Lower leg skin (tissue), 4 donors: ENCODE measurements around the gene CCDC188. TPM values are rescaled to one million over a fixed set of nuclear protein-coding genes. Genes with fewer than 3 reads are reported as not detected.

Experiments used
- DNase-seq, 2 donors: peaks; one replicate each; pipeline ENCODE4 v3.0.0-alpha.2; 2019; ENCODE audit warnings: low spot score in 2 of 2
- H3K4me3 ChIP-seq: fragments of 200-600 bp; sonication (generic); 2 replicates; pipeline ENCODE4 v1.5.1; 2017; ENCODE audit warnings: mild to moderate bottlenecking, low read depth; ENCODE audit not compliant: poor library complexity, severe bottlenecking
- CTCF ChIP-seq, 3 donors: fragments of 450-650 bp; IDR thresholded peaks; one replicate each; pipeline ENCODE4 v1.5.1; 2016; ENCODE audit warnings: antibody characterized with exemption in 3 of 3, mild to moderate bottlenecking in 3 of 3, moderate library complexity in 2 of 3
- POLR2A ChIP-seq, 2 donors: fragments of 450-650 bp; IDR thresholded peaks; one replicate each; pipeline ENCODE4 v1.6.1; 2016 to 2017; ENCODE audit warnings: antibody characterized with exemption in 2 of 2, mild to moderate bottlenecking in 1 of 2, moderate library complexity in 1 of 2
- WGBS, 2 donors: methylation state at CpG; one replicate each; pipeline ENCODE4 v1.1.5; 2018; 5-methylcytosine and 5-hydroxymethylcytosine counted together
- intact Hi-C: fragments of 100-400 bp; cut with DNase I; formaldehyde crosslinking; loops from one replicate; pipeline ENCODE4 v1.15.0; 2023; ENCODE audit warnings: low total_unique reads
- total RNA-seq, 4 donors: library from RNA; depleted of rRNA; stranded (reverse); fragments of >200 nt; gene quantifications; one replicate each; pipeline ENCODE4 v1.1.0, GENCODE V29; 2016

CCDC188 gene
- total RNA-seq, 4 donors from 2014 or later: 0.16 to 2.1 (median 1.7) TPM; not detected in 1

DNA sequence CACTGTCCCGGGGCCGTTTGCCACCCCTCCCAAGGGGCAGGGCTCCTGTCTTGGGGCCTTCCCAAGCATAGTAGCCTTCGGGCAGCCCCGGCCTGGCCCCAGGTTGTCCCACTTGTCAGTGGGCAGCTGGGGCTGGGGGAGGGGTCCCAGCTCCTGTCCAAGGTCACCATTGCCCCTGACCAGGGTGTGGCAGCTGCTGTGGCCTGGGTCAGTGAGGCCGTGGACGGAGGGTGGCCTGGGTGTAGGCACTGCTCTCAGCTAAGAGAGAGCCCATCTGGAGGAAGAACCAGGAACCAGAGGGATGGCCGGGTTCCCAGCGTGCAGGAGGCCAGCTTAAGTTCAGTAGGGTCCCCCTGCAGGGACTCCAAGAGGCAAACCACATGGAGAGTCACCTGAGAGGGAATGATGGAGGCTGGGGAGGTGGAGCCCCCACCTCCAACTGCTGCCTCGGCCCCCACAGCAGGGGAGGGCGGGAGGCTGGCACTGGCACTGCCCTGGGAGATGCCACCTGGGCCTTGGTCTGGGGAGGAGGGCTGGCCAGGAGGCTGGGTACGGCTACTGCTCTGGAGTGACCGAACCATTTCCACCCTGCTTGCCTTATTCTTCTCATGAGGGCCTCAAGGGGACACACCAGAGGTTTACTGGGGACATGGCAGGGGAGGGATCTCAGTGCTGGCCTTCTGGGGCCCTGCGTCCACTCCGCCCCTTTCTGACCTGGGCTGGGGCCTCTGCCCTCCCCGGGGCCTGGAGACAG lies 6.8 kb upstream of the CCDC188 start:
- TF ChIP-seq CTCF (IDR thresholded peaks at IDR 0.05) (no peak), POLR2A (IDR thresholded peaks at IDR 0.05) (no peak)
- intact Hi-C loops: loop anchor here (2.0 kb wide), 1 partner anchor 127 kb away; no protein-coding TSS in a partner anchor
- 52 to 69% methylated on average over 12 to 15 of the region's 15 CpGs for WGBS, 2 donors
- H3K4me3 ChIP-seq: no peak overlapping the region
- no peak for DNase-seq

- intact Hi-C loops: loop anchor here (2.0 kb wide), 1 partner anchor 128 kb away; no protein-coding TSS in a partner anchor
- TF ChIP-seq POLR2A (IDR thresholded peaks at IDR 0.05) (no peak), CTCF (IDR thresholded peaks at IDR 0.05) (peak; percentile 16 to 99 (median 58))
- 29 to 43% methylated on average over 13 to 14 of the region's 17 CpGs for WGBS, 2 donors
- peak; percentile 76 to 98 for DNase-seq
- no peak overlapping the region for H3K4me3 ChIP-seq
Measured at GRCh38 chr22:20156611-20157429, 6.0 kb upstream of the CCDC188 start.

DNA sequence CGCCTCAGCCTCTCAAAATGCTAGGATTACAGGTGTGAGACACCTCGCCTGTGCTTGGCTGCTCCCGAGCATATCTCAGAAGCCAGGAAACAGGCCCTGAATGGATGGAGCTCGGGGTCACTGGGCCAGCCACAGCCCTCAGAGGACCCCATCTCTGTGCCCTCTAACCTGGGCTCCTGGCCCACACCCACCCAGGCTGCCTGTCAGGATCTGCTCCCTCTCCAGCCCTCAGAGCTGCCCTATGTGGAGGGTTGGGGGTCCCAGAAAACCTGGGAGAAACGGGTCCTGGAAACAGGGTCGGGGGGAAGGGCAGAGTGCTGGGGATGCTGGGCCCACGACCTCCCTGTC lies 5.2 kb upstream of the CCDC188 start:
- no peak for DNase-seq
- no peak overlapping the region for H3K4me3 ChIP-seq
- WGBS, 2 donors: 69 to 70% methylated on average over 7 of the region's 7 CpGs
- TF ChIP-seq POLR2A (IDR thresholded peaks at IDR 0.05) (no peak), CTCF (IDR thresholded peaks at IDR 0.05) (no peak)
- intact Hi-C loops: loop anchor here (2.0 kb wide), 1 partner anchor 129 kb away; no protein-coding TSS in a partner anchor

DNA sequence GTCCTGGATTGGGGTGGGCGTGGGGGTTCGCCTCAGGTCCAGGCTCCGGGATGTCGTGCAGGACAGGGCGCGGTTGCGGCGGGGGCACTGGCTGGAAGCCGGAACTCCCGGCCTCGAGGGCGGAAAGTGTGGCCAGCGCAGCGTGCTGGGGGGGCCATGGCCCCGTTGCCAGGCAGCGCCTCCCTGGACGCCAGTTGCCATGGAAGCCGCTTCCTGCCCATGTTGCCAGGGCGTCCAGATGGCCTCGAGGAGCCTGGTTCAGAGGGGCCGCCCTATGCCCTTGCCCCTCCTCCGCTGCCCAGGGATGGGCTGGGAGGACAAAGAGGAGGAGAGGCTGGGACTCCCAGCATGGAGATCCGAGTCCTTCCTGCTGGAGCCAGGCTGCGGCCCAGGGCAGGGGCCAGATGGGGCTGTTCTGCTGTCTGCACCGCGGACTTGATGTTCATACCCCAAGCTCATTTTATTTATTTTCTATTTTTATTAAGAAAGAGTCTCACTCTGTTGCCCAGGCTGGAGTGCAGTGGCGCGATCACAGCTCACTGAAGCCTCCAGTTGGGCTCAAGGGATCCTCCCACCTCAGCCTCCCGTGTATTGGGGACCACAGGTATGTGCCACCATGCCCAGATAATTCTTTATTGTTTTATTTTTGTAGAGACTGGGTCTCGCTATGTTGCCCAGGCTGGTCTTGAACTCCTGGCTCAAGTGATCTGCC lies 4.6 kb upstream of the CCDC188 start:
- DNase-seq: no peak
- H3K4me3 ChIP-seq: no peak overlapping the region
- TF ChIP-seq CTCF (IDR thresholded peaks at IDR 0.05) (no peak), POLR2A (IDR thresholded peaks at IDR 0.05) (no peak)
- 51 to 57% methylated on average over 16 to 17 of the region's 30 CpGs for WGBS, 2 donors
- intact Hi-C loops: loop anchor here (2.0 kb wide), 1 partner anchor 129 kb away; no protein-coding TSS in a partner anchor

- no peak for DNase-seq
- no peak overlapping the region for H3K4me3 ChIP-seq
- TF ChIP-seq POLR2A (IDR thresholded peaks at IDR 0.05) (no peak), CTCF (IDR thresholded peaks at IDR 0.05) (no peak)
- WGBS, 2 donors: 40 to 47% methylated on average over 13 to 14 of the region's 14 CpGs
- intact Hi-C loops: no loop called here
Measured at GRCh38 chr22:20154602-20155187, 3.8 kb upstream of the CCDC188 start.
